Left hindlimb (tissue), 1 donor: Measurements from ENCODE around the gene ZBTB2.
"Not testable (repeated sequence)": the region's sequence is repeated elsewhere in the genome, so short reads cannot be mapped to it uniquely, and the experiment has no call there.

Experiments
- DNase-seq: peaks from one replicate; pipeline ENCODE4 v3.0.0-alpha.2; 2018

ZBTB2 gene

DNA sequence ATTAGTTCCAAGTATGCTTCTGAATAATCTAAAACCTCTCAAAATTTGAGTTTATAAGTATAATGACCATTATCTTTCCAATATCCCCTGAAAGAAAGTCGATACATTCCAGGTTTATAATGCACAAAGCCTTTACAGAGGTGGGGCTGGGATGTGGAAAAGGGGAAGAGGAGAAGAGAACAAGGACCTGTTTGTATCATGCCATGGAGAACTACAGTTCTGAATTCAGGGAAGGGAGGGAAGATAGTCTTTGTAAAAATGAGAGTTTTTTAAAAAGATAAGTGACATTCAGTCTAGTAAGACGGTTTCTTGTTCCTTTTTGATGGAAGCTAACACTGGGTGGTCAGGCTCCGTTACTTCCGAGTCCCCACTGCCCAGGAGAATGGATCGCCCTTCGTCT lies 26.1 kb downstream of the ZBTB2 start:
- DNase-seq = no peak

DNA sequence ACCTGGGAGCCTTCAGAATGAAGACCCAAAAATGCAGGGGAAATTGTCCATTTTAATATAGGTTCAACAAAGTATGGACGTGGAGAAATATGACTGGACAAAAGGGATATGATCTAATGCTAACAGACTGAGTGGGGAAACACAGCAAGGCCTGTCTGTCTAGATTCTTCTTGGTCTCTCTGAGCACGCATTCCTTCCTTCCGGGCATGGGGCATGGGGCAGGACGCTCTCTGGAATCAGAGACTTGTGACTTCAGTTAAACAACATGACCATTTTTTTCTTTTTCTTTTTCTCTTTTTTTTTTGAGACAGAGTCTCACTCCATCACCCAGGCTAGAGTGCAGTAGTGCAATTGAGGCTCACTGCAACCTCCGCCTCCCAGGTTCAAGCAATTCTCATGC lies 31.9 kb downstream of the ZBTB2 start:
- no peak for DNase-seq

DNA sequence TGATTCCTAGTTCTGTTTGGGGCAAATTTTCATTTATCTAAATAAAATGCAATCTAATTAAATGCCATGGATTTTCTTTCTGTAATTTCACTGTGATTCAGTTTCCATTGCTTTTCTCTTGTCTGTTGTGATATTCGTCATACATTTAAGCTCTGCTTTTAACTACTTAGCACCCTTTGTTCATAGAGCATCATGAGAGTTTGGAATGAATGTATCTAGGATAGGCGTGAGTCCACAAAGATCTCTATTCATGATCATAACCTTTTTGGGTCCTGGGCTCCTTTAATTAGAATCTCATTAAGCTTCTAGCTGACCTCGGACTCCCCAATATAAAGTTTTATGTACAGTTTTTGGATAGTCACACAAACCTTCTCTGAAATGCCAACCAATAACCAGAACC lies 32.9 kb downstream of the ZBTB2 start:
- no peak for DNase-seq

DNA sequence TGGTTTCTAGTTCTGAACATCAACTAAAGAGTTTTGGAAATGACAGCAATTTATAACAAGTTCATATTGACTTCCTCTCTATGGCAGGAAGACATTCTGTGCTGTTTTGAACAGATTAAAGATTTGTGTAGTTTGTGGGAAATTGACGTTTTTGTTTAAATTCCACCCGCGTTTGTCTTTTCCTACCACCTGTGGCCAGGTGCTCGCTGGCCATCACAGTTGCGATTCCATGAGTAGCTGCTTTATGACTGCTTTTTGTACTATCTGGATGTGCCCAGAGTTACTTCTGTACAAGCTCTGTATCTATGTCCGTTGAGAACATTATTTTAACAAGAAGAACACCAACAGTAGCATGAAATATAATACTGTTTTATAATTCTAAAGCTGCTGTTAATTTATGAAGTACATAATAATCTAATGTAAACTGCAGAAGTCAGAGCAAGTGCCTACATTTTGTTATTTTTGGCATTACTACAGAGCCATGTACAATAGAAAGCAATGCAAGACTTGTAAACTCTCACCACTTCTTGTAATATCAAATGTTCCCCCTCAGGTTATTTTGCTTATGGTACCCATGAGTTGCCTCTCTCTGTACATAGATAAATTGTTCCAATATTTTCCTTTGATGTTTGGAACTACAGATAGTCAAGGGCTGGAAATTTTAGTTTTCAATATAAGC lies 33.5 kb downstream of the ZBTB2 start:
- DNase-seq = no peak

DNA sequence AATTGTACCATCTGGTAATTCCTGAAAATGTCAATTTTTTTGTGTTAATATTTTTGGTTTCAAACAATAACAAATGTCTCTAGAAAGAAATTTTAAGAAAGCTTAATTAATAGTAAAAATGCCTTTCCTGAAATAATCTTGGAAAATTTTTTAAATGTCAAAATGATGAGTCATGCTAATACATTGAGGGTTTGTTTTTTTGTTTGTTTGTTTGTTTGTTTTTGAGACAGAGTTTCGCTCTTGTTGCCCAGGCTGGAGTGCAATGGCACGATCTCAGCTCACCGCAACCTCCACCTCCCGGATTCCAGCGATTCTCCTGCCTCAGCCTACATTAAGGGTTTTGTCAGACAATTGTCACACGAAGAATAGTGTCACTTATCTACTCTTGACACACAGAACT lies 34.4 kb downstream of the ZBTB2 start:
- DNase-seq = not testable (repeated sequence)

DNA sequence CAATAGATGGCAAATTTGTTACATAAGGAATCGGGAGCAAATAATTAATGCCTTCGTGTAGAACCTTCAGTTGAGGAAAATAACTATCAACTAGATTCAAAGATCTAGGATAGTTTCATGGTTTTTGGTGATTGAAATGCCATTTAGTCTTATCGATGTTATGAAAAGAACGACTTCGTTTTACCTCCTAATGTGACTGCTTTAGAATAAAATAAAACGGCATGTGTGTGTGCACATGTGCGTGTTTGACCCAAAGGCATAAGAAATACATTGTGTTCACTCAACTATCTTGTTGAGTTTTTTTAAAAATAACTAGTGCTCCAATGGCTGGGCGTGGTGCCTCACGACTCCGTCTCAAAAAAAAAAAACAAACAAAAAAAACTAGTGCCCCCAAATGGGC lies 37.6 kb downstream of the ZBTB2 start:
- no peak for DNase-seq

DNA sequence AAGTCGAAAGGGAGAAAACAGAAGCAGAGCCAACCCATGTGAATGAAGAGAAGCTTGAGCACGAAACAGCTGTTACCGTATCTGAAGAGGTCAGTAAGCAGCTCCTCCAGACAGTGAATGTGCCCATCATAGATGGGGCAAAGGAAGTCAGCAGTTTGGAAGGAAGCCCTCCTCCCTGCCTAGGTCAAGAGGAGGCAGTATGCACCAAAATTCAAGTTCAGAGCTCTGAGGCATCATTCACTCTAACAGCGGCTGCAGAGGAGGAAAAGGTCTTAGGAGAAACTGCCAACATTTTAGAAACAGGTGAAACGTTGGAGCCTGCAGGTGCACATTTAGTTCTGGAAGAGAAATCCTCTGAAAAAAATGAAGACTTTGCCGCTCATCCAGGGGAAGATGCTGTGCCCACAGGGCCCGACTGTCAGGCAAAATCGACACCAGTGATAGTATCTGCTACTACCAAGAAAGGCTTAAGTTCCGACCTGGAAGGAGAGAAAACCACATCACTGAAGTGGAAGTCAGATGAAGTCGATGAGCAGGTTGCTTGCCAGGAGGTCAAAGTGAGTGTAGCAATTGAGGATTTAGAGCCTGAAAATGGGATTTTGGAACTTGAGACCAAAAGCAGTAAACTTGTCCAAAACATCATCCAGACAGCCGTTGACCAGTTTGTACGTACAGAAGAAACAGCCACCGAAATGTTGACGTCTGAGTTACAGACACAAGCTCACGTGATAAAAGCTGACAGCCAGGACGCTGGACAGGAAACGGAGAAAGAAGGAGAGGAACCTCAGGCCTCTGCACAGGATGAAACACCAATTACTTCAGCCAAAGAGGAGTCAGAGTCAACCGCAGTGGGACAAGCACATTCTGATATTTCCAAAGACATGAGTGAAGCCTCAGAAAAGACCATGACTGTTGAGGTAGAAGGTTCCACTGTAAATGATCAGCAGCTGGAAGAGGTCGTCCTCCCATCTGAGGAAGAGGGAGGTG lies 38.7 kb downstream of the ZBTB2 start:
- DNase-seq = no peak

DNA sequence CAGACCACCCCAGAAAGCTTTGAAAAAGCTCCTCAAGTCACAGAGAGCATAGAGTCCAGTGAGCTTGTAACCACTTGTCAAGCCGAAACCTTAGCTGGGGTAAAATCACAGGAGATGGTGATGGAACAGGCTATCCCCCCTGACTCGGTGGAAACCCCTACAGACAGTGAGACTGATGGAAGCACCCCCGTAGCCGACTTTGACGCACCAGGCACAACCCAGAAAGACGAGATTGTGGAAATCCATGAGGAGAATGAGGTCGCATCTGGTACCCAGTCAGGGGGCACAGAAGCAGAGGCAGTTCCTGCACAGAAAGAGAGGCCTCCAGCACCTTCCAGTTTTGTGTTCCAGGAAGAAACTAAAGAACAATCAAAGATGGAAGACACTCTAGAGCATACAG lies 39.6 kb downstream of the ZBTB2 start:
- no peak for DNase-seq

DNA sequence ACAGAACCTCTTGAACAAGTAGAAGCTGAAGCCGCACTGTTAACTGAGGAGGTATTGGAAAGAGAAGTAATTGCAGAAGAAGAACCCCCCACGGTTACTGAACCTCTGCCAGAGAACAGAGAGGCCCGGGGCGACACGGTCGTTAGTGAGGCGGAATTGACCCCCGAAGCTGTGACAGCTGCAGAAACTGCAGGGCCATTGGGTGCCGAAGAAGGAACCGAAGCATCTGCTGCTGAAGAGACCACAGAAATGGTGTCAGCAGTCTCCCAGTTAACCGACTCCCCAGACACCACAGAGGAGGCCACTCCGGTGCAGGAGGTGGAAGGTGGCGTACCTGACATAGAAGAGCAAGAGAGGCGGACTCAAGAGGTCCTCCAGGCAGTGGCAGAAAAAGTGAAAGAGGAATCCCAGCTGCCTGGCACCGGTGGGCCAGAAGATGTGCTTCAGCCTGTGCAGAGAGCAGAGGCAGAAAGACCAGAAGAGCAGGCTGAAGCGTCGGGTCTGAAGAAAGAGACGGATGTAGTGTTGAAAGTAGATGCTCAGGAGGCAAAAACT lies 40.1 kb downstream of the ZBTB2 start:
- no peak for DNase-seq

DNA sequence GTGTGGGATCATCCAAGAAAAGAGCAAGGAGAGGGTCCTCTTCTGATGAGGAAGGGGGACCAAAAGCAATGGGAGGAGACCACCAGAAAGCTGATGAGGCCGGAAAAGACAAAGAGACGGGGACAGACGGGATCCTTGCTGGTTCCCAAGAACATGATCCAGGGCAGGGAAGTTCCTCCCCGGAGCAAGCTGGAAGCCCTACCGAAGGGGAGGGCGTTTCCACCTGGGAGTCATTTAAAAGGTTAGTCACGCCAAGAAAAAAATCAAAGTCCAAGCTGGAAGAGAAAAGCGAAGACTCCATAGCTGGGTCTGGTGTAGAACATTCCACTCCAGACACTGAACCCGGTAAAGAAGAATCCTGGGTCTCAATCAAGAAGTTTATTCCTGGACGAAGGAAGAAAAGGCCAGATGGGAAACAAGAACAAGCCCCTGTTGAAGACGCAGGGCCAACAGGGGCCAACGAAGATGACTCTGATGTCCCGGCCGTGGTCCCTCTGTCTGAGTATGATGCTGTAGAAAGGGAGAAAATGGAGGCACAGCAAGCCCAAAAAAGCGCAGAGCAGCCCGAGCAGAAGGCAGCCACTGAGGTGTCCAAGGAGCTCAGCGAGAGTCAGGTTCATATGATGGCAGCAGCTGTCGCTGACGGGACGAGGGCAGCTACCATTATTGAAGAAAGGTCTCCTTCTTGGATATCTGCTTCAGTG lies 40.8 kb downstream of the ZBTB2 start:
- DNase-seq = no peak

DNA sequence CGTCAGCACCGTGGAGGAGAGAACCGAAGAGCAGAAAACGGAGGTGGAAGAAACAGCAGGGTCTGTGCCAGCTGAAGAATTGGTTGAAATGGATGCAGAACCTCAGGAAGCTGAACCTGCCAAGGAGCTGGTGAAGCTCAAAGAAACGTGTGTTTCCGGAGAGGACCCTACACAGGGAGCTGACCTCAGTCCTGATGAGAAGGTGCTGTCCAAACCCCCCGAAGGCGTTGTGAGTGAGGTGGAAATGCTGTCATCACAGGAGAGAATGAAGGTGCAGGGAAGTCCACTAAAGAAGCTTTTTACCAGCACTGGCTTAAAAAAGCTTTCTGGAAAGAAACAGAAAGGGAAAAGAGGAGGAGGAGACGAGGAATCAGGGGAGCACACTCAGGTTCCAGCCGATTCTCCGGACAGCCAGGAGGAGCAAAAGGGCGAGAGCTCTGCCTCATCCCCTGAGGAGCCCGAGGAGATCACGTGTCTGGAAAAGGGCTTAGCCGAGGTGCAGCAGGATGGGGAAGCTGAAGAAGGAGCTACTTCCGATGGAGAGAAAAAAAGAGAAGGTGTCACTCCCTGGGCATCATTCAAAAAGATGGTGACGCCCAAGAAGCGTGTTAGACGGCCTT lies 41.6 kb downstream of the ZBTB2 start:
- DNase-seq = no peak

DNA sequence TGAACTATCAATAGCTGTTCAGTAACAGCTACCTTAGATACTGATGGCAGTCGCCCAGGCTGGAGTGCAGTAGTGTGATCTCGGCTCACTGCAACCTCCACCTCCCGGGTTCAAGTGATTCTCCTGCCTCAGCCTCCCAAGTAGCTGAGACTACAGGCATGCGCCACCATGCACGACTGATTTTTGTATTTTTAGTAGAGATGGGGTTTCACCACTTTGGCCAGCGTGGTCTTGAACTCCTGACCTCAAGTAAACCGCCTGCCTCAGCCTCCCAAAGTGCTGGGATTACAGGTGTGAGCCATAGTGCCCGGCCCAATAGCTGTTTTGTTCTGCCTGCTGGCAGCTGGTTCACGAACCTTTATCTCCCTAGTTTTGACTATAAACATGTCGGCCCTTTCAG lies 48.6 kb downstream of the ZBTB2 start:
- DNase-seq = not testable (repeated sequence)

DNA sequence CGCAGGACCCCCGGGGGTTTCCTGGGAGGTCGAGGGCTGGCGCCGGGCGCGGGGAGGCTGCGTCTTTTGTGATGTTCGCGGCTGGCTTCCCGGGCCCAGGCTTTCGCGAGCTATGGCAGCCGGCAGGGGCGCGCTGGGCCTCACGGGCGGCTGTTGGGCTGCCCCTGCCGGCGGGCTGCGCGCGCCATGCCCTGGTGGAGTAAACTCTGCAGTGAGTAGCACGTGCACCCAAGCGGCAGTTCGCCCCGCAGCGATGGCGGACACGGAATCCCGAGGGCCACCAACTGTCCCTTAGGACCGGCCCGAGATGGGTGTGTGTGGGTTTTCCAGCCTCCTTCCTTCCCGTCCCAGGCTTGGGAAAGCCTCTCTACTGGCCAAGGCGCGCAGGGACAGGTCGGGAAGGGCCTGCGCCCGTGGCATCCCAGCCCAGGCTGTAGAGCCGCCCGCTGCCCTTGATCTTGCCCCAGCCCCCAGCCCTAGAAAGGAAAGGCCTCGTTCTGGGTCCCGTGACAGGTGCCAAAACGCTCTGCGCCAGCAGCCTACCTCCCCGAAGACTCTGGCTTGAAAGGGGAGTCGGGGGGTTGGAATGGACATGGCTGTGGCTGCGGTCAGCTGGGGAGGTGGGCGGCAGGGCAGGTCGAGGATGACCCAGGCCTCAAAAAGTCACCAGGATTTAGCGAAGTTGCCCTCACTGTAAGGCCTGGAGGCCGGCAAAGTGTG lies 49.7 kb downstream of the ZBTB2 start:
- DNase-seq = no peak

DNA sequence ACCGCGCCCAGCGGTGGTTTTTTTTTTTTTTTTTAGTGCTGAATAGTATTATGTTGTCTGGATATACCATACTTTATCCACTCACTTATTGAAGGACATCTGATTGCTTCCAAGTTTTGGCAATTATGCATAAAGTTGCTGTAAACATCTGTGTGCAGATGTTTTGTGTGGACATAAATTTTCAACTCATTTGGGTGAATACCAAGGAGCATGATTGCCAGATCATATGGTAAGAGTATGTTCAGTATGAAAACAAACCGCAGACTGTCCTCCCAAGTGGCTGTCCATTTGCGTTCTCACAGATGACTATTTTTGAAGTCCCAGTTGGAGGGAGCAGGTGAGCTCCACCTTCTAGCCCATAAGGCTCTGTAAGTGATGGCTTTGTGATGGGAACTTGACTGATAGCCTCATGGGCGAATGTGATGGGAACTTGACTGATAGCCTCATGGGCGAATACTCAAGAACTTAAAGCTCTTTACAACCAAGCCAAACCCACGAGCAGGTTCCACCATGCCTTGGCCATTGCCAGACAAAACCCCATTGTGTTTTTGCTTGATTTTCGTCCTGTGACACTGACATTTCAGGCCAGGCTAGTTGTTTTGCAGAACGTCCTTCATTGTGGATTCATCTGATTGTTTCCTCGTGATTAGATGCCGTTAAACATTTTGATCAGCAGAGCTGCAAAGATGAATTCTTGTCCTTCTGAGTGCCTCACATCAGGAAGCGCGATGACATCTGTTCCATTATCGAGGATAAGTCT lies 51.0 kb downstream of the ZBTB2 start:
- DNase-seq = no peak

DNA sequence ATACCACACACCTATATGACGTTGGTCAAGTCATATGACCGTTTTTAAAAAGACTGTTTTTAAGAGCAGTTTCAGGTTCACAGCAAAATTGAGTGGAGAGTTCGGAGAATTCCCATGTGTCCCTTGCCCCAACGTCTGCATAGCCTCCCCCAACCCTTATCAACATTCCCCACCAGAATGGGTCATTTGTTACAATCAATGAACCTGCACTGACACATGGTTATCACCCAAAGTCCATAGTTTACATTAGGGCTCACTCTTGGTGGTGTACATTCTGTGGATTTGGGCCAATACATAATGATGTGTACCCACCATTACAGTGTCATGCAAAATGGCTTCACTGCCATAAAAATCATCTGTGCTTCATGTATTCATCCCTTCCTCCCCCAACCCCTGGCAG lies 52.0 kb downstream of the ZBTB2 start:
- DNase-seq = no peak

DNA sequence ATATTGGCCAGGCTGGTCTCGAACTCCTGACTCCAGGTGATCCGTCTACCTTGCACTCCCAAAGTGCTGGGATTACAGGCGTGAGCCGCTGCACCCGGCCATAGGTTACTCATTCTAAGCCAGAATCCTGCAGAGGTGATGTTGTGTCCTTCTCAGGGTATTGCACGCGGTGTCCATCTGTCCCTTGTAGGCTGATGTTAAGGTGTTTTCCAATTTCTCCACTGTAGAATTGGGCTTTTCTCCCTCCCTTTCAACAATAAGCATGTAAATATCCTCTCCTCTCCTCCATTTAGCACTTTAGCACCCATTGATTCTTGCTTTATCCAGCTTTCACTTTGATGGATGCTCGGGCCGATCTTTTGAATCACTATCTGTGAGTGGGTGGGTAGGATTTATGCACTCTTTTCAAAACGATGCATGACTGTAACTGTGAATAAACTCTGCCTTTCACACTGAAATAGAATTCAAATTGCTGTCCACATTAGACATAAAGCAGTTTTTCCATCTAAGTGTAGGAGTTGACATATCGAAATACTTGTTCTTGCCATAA lies 52.6 kb downstream of the ZBTB2 start:
- no peak for DNase-seq

DNA sequence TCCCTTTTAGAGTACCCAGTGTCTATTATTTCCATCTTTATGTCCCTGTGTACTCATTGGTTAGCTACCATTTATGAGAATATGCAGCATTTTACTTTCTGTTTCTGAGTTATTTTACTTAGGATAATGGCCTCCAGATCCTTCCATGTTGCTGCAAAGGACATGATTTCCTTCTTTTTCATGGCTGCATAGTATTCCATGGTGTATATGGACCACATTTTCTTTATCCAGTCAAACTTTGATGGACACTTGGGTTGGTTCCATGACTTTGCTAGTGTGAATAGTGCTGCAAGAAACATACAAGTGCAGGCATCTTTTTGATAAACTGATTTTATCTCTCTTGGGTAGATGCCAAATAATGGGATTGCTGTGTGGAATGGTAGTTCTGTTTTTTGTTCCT lies 55.4 kb downstream of the ZBTB2 start:
- no peak for DNase-seq

DNA sequence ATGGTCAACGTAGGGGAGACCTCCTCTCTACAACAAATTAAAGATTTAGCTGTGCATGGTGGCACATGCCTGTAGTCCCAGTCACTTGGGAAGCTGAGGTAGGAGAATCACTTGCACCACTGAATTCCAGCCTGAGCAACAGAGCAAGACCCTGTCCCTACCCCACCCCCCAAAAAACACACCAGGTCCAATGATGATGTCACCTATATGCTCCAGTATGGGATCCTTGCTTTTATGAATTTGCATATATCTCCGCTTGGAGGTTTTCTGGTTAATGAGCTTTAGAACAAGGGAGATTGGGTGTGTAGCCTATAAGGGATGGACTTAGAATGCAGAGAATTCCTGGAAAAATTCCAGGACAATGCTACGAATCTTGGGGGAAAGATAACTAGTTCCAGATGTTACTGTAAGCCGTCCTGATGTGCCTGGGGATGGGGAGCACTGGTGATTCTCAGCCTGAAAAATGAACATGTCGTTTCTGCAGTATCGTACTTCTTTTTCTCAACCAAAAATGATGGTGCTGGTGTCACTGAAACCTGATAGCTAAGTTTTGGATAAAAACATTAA lies 61.1 kb downstream of the ZBTB2 start:
- no peak for DNase-seq

DNA sequence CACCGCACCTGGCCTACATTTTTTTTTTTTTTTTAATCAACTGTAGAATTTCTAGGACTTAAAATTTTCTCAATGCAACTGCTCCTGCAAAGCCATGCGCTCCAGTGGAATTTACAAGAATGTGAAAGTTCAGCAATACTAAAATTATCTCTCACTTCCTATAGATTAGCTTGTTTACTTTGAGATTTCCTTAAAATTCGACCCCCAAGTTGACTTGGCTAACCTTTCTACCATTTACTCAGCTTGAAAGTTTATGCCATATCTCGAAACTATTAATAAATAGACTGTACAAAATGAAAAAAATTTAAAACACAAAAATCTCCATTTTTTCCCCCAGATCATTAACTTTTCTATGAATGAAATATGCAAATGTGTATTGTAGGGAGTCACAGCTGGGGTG lies 64.3 kb downstream of the ZBTB2 start:
- no peak for DNase-seq

DNA sequence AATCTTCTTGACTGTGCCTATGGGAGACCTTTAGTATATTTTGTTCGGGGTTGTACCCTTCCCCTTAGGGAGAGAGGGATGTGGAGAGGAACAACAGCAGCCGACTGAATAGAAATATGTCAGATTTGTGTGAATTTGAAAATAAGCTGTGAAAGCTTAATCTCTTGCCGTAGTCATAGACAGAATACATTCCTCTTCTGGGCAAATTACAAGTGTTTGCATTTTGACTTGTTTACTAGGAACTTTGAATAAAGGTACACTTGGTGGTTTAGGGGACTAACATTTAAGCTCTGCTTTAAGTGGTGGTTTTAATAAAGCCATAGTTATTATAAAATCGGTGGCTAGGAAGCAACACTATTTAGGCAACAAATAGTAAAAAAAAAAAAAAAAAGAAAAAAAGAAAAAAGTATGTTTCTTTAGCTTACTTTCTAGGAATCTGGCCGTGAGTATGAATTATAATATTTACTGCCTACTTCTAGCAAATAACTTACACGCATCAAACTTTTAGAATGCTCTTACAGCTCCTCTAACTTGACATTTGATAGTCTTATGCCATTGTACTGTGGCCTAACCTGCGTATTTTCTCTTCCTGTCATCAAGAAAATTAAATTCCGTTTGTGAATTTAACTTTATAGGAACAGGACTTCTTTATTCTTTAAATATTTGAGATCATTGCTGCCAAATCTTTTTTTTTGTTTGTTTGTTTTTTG lies 65.1 kb downstream of the ZBTB2 start:
- DNase-seq = no peak
